Measurements from ENCODE around the gene SELENOW.
"Not testable (repeated sequence)": the region's sequence is repeated elsewhere in the genome, so short reads cannot be mapped to it uniquely, and the experiment has no call there.

Gene SELENOW

GRCh38 chr19:47786566-47786965, 8.1 kb downstream of the SELENOW start:
- Histone ChIP-seq H3K4me3 (replicated peaks; ENCODE audit: low read depth, low read length) (no peak overlapping the region), H3K27me3 (replicated peaks; ENCODE audit: control insufficient read depth, insufficient read depth, low read length) (no peaks in the 10 kb centered on the region), H3K36me3 (ENCODE audit: control insufficient read depth, insufficient read depth, low read length) (peaks cover 4% of the 10 kb centered on the region)
- TF ChIP-seq CTCF (IDR thresholded peaks at IDR 0.05; ENCODE audit: insufficient read depth, low read length, poor library complexity, severe bottlenecking), result no peak
- DNase-seq (ENCODE audit: extremely low read depth, insufficient read length), result no peak

- not testable (repeated sequence) for H3K4me3 ChIP-seq (replicated peaks; ENCODE audit: low read depth, low read length); H3K27me3 ChIP-seq (replicated peaks; ENCODE audit: control insufficient read depth, insufficient read depth, low read length); DNase-seq (ENCODE audit: extremely low read depth, insufficient read length); H3K36me3 ChIP-seq (ENCODE audit: control insufficient read depth, insufficient read depth, low read length)
Observed at GRCh38 chr19:47787307-47787706, 8.8 kb downstream of the SELENOW start.

GRCh38 chr19:47789811-47790210, 11.3 kb downstream of the SELENOW start:
- not testable (repeated sequence) for H3K36me3 ChIP-seq (ENCODE audit: control insufficient read depth, insufficient read depth, low read length); H3K27me3 ChIP-seq (replicated peaks; ENCODE audit: control insufficient read depth, insufficient read depth, low read length); H3K4me3 ChIP-seq (replicated peaks; ENCODE audit: low read depth, low read length); DNase-seq (ENCODE audit: extremely low read depth, insufficient read length)

- Histone ChIP-seq H3K36me3 (ENCODE audit: control insufficient read depth, insufficient read depth, low read length) (no peaks in the 10 kb centered on the region), H3K27me3 (replicated peaks; ENCODE audit: control insufficient read depth, insufficient read depth, low read length) (no peaks in the 10 kb centered on the region), H3K4me3 (replicated peaks; ENCODE audit: low read depth, low read length) (no peak overlapping the region)
- TF ChIP-seq CTCF (IDR thresholded peaks at IDR 0.05; ENCODE audit: insufficient read depth, low read length, poor library complexity, severe bottlenecking), result peak; percentile 94
- peak; percentile 56 for DNase-seq (ENCODE audit: extremely low read depth, insufficient read length)
Observed at GRCh38 chr19:47790398-47790814, 11.9 kb downstream of the SELENOW start.

GRCh38 chr19:47792616-47793015, 14.1 kb downstream of the SELENOW start:
- DNase-seq (ENCODE audit: extremely low read depth, insufficient read length), result no peak
- Histone ChIP-seq H3K27me3 (replicated peaks; ENCODE audit: control insufficient read depth, insufficient read depth, low read length) (no peaks in the 10 kb centered on the region), H3K36me3 (ENCODE audit: control insufficient read depth, insufficient read depth, low read length) (no peaks in the 10 kb centered on the region), H3K4me3 (replicated peaks; ENCODE audit: low read depth, low read length) (no peak overlapping the region)
- TF ChIP-seq CTCF (IDR thresholded peaks at IDR 0.05; ENCODE audit: insufficient read depth, low read length, poor library complexity, severe bottlenecking), result no peak

- Histone ChIP-seq H3K4me3 (replicated peaks; ENCODE audit: low read depth, low read length) (no peak overlapping the region), H3K27me3 (replicated peaks; ENCODE audit: control insufficient read depth, insufficient read depth, low read length) (no peaks in the 10 kb centered on the region), H3K36me3 (ENCODE audit: control insufficient read depth, insufficient read depth, low read length) (no peaks in the 10 kb centered on the region)
- TF ChIP-seq CTCF (IDR thresholded peaks at IDR 0.05; ENCODE audit: insufficient read depth, low read length, poor library complexity, severe bottlenecking), result peak; percentile 14
- DNase-seq (ENCODE audit: extremely low read depth, insufficient read length), result no peak
Observed at GRCh38 chr19:47794526-47794925, 16.0 kb downstream of the SELENOW start.

GRCh38 chr19:47796785-47797184, 18.3 kb downstream of the SELENOW start:
- no peak for TF ChIP-seq CTCF (IDR thresholded peaks at IDR 0.05; ENCODE audit: insufficient read depth, low read length, poor library complexity, severe bottlenecking)
- no peak overlapping the region for H3K4me3 ChIP-seq (replicated peaks; ENCODE audit: low read depth, low read length)
- no peaks in the 10 kb centered on the region for H3K27me3 ChIP-seq (replicated peaks; ENCODE audit: control insufficient read depth, insufficient read depth, low read length)
- H3K36me3 ChIP-seq (ENCODE audit: control insufficient read depth, insufficient read depth, low read length), result no peaks in the 10 kb centered on the region
- no peak for DNase-seq (ENCODE audit: extremely low read depth, insufficient read length)
